Rectal smooth muscle tissue (tissue), 1 donor: ENCODE data around the gene UCK2.
A peak's percentile ranks its signal among the peaks of the same experiment; 100 is the strongest.

Source experiments
- H3K27ac ChIP-seq: one replicate; pipeline ENCODE4 v1.7.0; 2013; ENCODE audit warnings: low read depth, low read length, inconsistent platforms
- H3K27me3 ChIP-seq: one replicate; pipeline ENCODE4 v1.7.0; 2013; ENCODE audit warnings: low read length; ENCODE audit not compliant: control insufficient read depth, insufficient read depth
- H3K36me3 ChIP-seq: one replicate; pipeline ENCODE4 v1.7.0; 2013; ENCODE audit warnings: low read length; ENCODE audit not compliant: control insufficient read depth, insufficient read depth
- H3K4me1 ChIP-seq: one replicate; pipeline ENCODE4 v1.7.0; 2013; ENCODE audit warnings: low read length; ENCODE audit not compliant: control insufficient read depth, insufficient read depth
- H3K4me3 ChIP-seq: one replicate; pipeline ENCODE4 v1.7.0; 2013; ENCODE audit warnings: low read length
- H3K9ac ChIP-seq: one replicate; pipeline ENCODE4 v1.7.0; 2013; ENCODE audit warnings: low read length

The UCK2 gene

DNA sequence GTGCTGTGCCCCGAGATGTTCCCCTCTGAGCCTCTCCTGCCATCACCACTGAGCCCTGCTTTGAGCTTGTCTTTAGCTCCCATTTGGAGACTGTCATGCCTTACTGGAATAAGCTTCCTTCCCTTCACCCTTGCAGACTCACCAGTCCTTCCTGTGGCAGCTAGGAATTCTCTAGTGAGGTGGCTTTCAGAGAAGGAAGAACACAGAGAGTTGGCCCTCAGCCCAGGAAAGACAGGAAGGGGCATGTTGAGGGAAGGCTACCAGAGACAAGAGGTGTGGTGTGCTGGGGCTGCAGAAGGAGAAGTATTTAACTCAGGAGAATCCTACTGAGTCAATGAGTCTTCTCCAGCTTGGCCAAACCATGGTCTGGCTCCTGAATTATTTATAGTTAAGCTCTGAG lies 76.3 kb downstream of the UCK2 start:
- no peak overlapping the region for H3K27ac ChIP-seq

DNA sequence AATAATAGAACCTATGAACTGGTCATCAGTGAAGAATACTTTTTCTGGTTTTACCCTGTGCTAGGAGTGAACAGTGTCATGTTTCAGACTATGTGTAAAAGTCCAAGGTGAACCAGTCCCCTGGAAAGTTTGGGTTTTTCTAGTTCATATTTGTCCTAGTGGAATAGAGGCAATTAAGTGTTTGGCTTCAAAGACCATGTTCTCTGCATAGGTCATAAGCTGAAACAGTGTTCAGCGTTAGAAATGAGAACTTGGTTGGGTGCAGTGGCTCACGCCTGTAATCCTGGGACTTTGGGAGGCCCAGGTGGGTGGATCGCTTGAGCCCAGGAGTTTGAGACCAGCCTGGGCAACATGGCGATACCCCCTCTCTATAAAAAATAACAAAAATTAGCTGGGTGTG lies 77.5 kb downstream of the UCK2 start:
- Histone ChIP-seq H3K36me3 (peaks cover 2% of the 10 kb centered on the region), H3K9ac (no peak overlapping the region), H3K27me3 (no peaks in the 10 kb centered on the region), H3K27ac (no peak overlapping the region), H3K4me1 (no peaks in the 10 kb centered on the region), H3K4me3 (no peak overlapping the region)

More for the DNA sequence above, 76.3 kb downstream of the UCK2 start:
- H3K36me3 ChIP-seq = peaks cover 2% of the 10 kb centered on the region
- H3K9ac ChIP-seq = no peak overlapping the region
- H3K27me3 ChIP-seq = no peaks in the 10 kb centered on the region
- no peaks in the 10 kb centered on the region for H3K4me1 ChIP-seq
- no peak overlapping the region for H3K4me3 ChIP-seq

DNA sequence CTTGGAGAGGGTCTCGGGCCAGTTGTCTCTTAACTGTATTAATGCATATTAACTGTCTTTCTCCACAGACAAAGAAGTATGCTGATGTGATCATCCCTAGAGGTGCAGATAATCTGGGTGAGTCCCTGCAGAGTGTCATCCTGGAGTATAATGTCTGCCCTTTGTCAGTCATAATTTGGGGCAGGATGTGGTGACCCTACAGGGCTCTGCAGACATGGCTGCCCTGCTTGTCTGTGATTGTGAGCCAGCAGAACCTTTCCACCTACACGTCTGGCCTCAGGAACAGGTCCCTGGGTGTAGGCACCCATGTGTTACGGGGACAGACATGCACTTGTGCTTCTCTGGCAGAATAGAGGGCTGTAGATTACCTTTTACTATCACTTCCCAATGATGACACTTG lies 78.4 kb downstream of the UCK2 start:
- no peak overlapping the region for H3K4me3 ChIP-seq

DNA sequence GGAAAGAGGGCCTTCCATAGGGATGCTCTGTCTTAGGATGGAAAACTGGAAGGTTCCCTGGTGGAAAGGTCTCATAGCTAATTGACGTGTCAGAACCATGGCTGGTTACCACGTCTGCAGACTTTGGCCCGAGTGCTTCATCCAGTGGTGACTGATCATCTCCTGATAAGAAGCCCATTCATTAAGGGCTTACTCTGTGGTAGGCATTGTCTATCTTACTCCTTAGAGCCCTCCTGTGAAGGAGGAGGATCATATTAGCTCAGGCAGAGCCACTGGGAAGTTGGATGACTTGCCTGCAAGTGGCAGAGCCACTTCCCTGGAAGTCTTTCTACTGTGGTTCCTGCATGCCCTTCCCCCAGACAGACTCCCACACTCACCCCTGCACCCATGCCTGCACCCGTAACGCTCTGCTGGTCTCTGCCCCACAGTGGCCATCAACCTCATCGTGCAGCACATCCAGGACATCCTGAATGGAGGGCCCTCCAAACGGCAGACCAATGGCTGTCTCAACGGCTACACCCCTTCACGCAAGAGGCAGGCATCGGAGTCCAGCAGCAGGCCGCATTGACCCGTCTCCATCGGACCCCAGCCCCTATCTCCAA lies 79.9 kb downstream of the UCK2 start:
- no peak overlapping the region for H3K9ac ChIP-seq
- no peaks in the 10 kb centered on the region for H3K4me1 ChIP-seq
- no peak overlapping the region for H3K27ac ChIP-seq
- peaks cover 2% of the 10 kb centered on the region for H3K36me3 ChIP-seq
- H3K4me3 ChIP-seq = no peak overlapping the region
- H3K27me3 ChIP-seq = no peaks in the 10 kb centered on the region

More for the DNA sequence above, 78.4 kb downstream of the UCK2 start:
- Histone ChIP-seq H3K27ac (no peak overlapping the region), H3K9ac (no peak overlapping the region), H3K27me3 (no peaks in the 10 kb centered on the region), H3K4me1 (no peaks in the 10 kb centered on the region), H3K36me3 (peaks cover 2% of the 10 kb centered on the region)

DNA sequence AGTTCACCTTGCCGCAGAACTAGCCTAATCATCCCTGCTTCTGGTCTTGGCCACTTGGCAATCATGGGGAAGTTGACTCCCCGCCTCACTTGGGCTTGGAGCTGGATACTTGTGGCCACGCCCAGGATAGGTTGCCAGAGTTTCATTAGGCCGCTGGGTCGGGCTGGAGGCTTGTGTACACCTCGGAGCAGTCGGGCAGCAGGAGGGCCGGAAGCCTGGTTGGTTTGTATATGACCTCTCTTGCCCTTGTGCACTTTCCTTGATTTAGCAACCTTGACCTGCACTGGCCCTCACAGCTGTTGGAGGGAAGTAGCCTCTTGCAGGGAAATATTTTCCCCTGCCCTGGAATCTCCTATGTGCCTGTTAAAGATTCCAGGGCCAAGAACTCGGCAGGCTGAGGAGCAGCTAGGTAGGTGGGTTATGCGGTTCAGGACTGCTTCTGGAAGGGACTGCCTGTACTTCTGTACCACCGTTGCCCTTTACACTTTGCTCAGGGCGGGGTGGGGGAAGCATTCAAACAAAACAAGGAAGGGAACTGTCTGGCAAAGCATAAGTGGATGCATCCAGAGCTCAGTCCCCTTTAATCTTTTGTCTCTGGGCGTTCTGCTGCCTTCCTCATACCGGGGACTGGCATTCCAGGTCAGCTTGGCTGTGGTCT lies 83.5 kb downstream of the UCK2 start:
- no peak overlapping the region for H3K27ac ChIP-seq
- peaks cover 2% of the 10 kb centered on the region for H3K36me3 ChIP-seq
- H3K27me3 ChIP-seq = no peaks in the 10 kb centered on the region
- peak overlapping the region; percentile 4 for H3K4me3 ChIP-seq
- H3K4me1 ChIP-seq = no peaks in the 10 kb centered on the region
- H3K9ac ChIP-seq = no peak overlapping the region

DNA sequence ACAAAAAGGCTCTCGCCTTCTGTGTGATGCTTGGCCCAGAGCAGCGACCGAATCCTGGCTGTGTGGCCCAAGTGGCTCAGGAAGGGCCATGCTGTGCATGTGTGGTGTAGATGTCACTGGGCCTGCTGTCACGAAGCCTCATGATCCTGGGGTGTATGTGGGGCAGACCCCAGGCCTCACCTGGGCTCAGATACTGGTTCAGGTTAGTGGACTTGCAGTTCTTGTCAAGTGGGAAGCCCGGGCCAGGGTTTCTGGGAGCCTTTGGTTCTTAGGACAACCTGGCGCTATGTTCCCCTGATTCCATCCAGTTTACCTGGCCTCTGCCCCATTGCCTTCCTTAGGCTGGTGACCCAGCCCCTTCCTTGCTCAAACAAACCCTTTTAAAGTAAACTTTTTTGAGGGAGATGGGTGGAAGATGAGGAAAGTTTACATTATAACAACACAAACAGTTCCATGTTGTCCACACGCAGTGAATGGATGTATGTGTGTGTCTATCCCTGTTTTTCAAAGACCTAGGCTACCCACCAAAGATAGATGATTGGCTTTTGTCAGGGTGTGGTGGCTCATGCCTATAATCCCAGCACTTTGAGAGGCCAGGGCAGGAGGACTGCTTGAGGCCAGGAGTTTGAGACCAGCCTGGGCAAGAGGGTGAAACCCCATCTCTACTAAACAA lies 84.3 kb downstream of the UCK2 start:
- Histone ChIP-seq H3K36me3 (no peaks in the 10 kb centered on the region), H3K4me1 (no peaks in the 10 kb centered on the region), H3K4me3 (no peak overlapping the region), H3K27me3 (no peaks in the 10 kb centered on the region), H3K27ac (no peak overlapping the region), H3K9ac (no peak overlapping the region)

DNA sequence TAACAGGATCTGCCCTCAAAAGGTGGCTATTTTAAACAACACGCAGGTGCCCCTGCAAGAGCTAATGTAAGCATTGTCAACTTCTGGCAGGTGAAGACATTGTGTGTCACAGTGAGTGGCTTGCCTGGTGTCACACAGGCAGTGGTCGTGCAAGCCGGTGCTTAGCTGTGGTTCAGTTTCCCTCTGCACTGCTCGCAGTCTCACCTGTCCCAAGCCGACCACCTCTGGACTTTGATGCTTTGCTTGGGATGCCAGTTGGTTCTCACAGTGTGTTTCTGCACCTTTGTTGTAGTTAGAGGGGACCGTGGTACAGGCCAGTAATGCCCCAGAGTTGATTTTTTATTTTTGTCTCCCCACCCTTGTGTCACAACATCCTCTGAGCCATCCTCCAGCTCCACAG lies 85.2 kb downstream of the UCK2 start:
- no peaks in the 10 kb centered on the region for H3K36me3 ChIP-seq
- no peak overlapping the region for H3K4me3 ChIP-seq
- H3K9ac ChIP-seq = no peak overlapping the region
- no peaks in the 10 kb centered on the region for H3K4me1 ChIP-seq
- no peak overlapping the region for H3K27ac ChIP-seq
- no peaks in the 10 kb centered on the region for H3K27me3 ChIP-seq

DNA sequence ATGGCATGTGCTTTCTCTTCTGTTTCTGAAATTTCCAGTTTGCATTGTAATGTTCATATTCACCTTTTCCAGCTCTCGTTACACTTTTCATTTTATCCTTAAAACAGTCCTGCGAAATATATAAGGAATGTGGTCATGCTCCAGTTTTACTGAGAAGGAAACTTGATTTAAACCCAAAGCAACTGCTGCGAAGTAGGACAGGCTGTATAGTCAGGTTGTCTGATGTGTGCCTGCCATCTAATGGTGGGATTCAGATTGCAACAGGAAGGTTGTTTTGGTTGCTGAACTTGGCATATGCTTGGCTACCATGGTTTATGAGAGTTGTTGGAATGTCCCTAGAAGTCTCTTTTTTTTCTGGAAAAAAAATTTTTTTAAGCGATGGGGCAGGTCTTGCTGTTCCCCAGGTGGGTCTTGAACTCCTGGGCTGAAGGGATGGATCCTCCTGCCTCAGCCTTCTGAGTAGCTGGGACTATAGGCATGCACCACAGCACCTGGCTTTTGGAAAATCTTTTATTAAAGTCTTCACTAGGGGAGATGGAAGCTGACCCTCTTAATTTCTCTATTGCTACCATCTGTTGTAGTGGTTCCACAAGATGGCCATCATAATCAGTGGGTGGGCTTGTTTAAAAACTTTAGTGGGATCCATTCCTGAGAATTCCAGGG lies 86.9 kb downstream of the UCK2 start:
- no peaks in the 10 kb centered on the region for H3K36me3 ChIP-seq
- no peaks in the 10 kb centered on the region for H3K4me1 ChIP-seq
- H3K27me3 ChIP-seq = no peaks in the 10 kb centered on the region
- H3K4me3 ChIP-seq = no peak overlapping the region
- H3K9ac ChIP-seq = no peak overlapping the region
- no peak overlapping the region for H3K27ac ChIP-seq

DNA sequence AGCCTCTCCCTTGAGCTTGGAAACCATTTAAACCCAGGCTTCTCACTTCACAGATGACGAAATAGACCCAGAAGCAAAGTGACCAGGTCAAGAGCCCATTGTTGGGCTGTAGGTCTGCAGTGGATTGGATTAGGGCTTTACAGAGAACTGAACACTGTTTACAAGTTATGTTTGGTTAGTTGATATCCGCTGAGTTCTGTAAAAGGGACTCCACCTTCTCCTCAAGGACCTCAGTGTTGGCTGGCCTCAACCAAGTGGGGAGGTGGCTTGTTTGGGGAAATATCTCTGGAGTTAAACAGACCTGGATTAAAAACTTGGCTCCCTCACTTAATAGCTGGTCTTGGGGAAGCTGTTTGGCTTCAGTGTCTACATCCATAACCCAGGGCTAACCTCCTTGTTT lies 88.1 kb downstream of the UCK2 start:
- H3K27ac ChIP-seq = no peak overlapping the region
- no peaks in the 10 kb centered on the region for H3K27me3 ChIP-seq
- no peak overlapping the region for H3K9ac ChIP-seq
- no peak overlapping the region for H3K4me3 ChIP-seq
- H3K4me1 ChIP-seq = no peaks in the 10 kb centered on the region
- no peaks in the 10 kb centered on the region for H3K36me3 ChIP-seq

DNA sequence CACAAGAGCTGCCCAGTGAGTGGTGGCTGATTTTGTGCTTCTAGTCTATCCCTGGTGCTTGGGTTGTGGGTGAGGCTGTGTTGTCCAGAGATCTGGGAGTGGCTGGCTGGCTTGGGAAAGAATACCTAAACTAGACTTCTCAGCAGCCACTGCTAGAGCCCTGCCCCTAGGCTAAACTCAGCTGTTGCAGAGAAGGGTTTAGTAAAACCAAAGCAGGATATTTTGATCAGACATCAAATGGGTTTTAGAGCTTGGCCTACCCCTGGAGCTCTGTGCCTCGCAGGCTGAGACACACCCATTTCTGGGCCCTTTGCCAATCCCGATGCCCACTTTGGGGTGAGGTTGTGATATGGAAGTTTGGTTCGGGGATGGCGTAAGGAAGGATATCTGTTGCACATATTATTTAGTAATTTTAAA lies 88.5 kb downstream of the UCK2 start:
- Histone ChIP-seq H3K36me3 (no peaks in the 10 kb centered on the region), H3K9ac (no peak overlapping the region), H3K4me3 (no peak overlapping the region), H3K27ac (no peak overlapping the region), H3K4me1 (no peaks in the 10 kb centered on the region), H3K27me3 (no peaks in the 10 kb centered on the region)

DNA sequence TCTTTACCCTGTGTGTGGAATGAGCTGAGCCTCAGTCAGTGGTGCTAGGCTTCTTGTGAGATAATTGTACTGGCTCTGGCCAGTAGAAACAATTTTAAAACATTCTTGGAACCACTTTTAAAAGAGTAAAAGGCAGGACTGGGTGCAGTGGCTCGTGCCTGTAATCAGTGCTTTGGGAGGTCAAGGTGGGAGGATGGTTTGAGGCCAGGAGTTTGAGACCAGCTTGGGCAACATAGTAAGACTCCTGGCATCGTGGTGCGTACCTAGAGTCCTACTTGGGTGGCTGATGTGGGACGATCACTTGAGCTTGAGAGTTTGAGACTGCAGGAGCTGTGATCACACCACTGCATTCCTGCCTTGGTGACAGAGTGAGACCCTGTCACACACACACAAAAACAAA lies 89.8 kb downstream of the UCK2 start:
- no peaks in the 10 kb centered on the region for H3K4me1 ChIP-seq
- H3K27me3 ChIP-seq = no peaks in the 10 kb centered on the region
- H3K36me3 ChIP-seq = no peaks in the 10 kb centered on the region
- H3K9ac ChIP-seq = no peak overlapping the region
- no peak overlapping the region for H3K4me3 ChIP-seq
- H3K27ac ChIP-seq = no peak overlapping the region

DNA sequence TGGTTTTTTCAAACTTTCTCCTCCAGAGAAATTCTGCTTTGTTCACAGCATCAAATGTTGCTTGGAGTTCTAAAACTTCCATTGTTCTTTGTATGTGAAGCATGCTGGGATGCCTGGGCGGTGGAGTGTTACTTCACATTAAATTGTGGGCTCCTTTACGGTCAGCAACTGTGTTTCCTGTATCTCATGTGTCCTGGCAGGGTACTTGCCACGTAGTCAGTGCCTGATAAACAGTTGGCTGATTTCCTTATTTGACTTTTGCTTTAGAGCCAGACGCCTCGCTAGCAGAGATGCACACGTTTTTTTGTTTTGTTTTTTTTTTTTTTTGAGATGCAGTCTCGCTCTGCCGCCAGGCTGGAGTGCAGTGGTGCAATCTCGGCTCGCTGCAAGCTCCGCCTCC lies 96.7 kb downstream of the UCK2 start:
- Histone ChIP-seq H3K27ac (no peak overlapping the region), H3K4me3 (no peak overlapping the region)

More for the DNA sequence above, 96.7 kb downstream of the UCK2 start:
- peaks cover 2% of the 10 kb centered on the region for H3K27me3 ChIP-seq
- H3K9ac ChIP-seq = no peak overlapping the region
- H3K36me3 ChIP-seq = no peaks in the 10 kb centered on the region
- H3K4me1 ChIP-seq = no peaks in the 10 kb centered on the region
